GM12878 (cell line): ENCODE results near the gene SPOCD1. TPM values are rescaled to one million over a fixed set of nuclear protein-coding genes. Genes with fewer than 3 reads are reported as not detected.

ENCODE experiments used
- ATAC-seq: fragments of 200-7000 bp; cut with Tn5 transposase; 3 replicates; pipeline ENCODE4 v1.9.1; 2020; ENCODE audit warnings: mild to moderate bottlenecking, moderate library complexity
- BruUV-seq: library from RNA; stranded (reverse); fragments of 400-500 nt; replicated peaks from 2 replicates; lab custom pipeline; 2021; lab: Mats Ljungman, UMichigan
- CTCF ChIA-PET: fragments of 300-600 bp; sonication (Branson Sonifier 250); formaldehyde crosslinking; extraction: SDS; loops from one replicate; lab custom pipeline; 2021; ENCODE audit warnings: inconsistent platforms; lab: Yijun Ruan, JAX
- POLR2A ChIA-PET: fragments of 350-600 bp; formaldehyde crosslinking; extraction: SDS; loops from one replicate; lab custom pipeline; 2021; ENCODE audit warnings: inconsistent platforms; lab: Charles Lee
- RAD21 ChIA-PET: fragments of 300-600 bp; sonication (Branson Sonifier 250); formaldehyde crosslinking; loops from one replicate; lab custom pipeline; 2023; ENCODE audit warnings: antibody characterized with exemption; ENCODE audit not compliant: unreplicated experiment; lab: Charles Lee
- SMC1A ChIA-PET: fragments of 300-600 bp; sonication (Branson Sonifier 250); formaldehyde crosslinking; loops from one replicate; lab custom pipeline; 2023; ENCODE audit not compliant: unreplicated experiment, uncharacterized antibody; lab: Charles Lee
- DNase-seq: peaks from one replicate; pipeline ENCODE4 v3.0.0-alpha.2; 2011; ENCODE audit warnings: low read depth, low spot score
- FAIRE-seq: peaks from 3 replicates; lab custom pipeline; 2011; peaks lifted over from hg19 to GRCh38; lab: Jason Lieb, UNC
- H2AFZ ChIP-seq: 2 replicates; pipeline ENCODE4 v1.6.0; 2011; ENCODE audit warnings: low read depth, low read length, control low read depth; ENCODE audit not compliant: control insufficient read depth
- H3K27ac ChIP-seq: 2 replicates; pipeline ENCODE4 v1.5.1; 2011; ENCODE audit warnings: control low read depth; ENCODE audit not compliant: control insufficient read depth, insufficient read depth
- H3K27me3 ChIP-seq, 2 experiments: replicated peaks in 1 of 2; 2 replicates each; pipeline versions ENCODE4 v1.6.0 to v1.6.1; 2011; ENCODE audit warnings: low read length in 1 of 2; ENCODE audit not compliant: control insufficient read depth in 2 of 2, insufficient read depth in 2 of 2
- H3K36me3 ChIP-seq, 2 experiments: 2 replicates each; pipeline ENCODE4 v1.5.1; 2011; ENCODE audit warnings: low read length in 1 of 2; ENCODE audit not compliant: control insufficient read depth in 2 of 2, insufficient read depth in 2 of 2
- H3K4me1 ChIP-seq: 2 replicates; pipeline ENCODE4 v1.6.1; 2011; ENCODE audit warnings: mild to moderate bottlenecking, low read length, moderate library complexity, mixed read lengths; ENCODE audit not compliant: control insufficient read depth, insufficient read depth
- H3K4me2 ChIP-seq: 2 replicates; pipeline ENCODE4 v1.6.0; 2011; ENCODE audit warnings: control low read depth; ENCODE audit not compliant: control insufficient read depth, insufficient read depth
- H3K4me3 ChIP-seq: fragments of 200-600 bp; sonication (generic); 2 replicates; pipeline ENCODE4 v1.5.1; 2016
- H3K79me2 ChIP-seq: 2 replicates; pipeline ENCODE4 v1.6.0; 2011; ENCODE audit warnings: low read length; ENCODE audit not compliant: control insufficient read depth, insufficient read depth
- H3K9ac ChIP-seq: 2 replicates; pipeline ENCODE4 v1.8.0; 2011; ENCODE audit warnings: low read length, control low read depth, mixed read lengths; ENCODE audit not compliant: control insufficient read depth, insufficient read depth
- H3K9me3 ChIP-seq: replicated peaks from 3 replicates; pipeline ENCODE4 v1.5.1; 2011; ENCODE audit warnings: mild to moderate bottlenecking, low read length; ENCODE audit not compliant: control insufficient read depth, insufficient read depth
- H4K20me1 ChIP-seq: 2 replicates; pipeline ENCODE4 v1.6.0; 2011; ENCODE audit not compliant: control insufficient read depth, insufficient read depth
- CBFB ChIP-seq: IDR thresholded peaks from 2 replicates; pipeline ENCODE4 v1.6.1; 2016; ENCODE audit warnings: antibody characterized with exemption, low read depth
- POLR2AphosphoS5 ChIP-seq: IDR thresholded peaks from 2 replicates; pipeline ENCODE4 v1.6.1; 2011; ENCODE audit warnings: mild to moderate bottlenecking, low read length, inconsistent platforms
- POU2F2 ChIP-seq: IDR thresholded peaks from 3 replicates; pipeline ENCODE4 v1.6.1; 2011; ENCODE audit warnings: low read depth, mild to moderate bottlenecking, low read length, borderline replicate concordance
- WGBS: methylation state at CpG from one replicate; pipeline ENCODE4 v1.1.6; 2016; ENCODE audit warnings: low lambda C conversion rate; ENCODE audit not compliant: insufficient replicate concordance, insufficient coverage; ENCODE audit errors: missing lambda C conversion rate; 5-methylcytosine and 5-hydroxymethylcytosine counted together
- in situ Hi-C: fragments of 300-500 bp; cut with MboI; formaldehyde crosslinking; loops from 9 replicates; pipeline ENCODE4 v1.14.3; 2018; ENCODE audit warnings: mixed read lengths
- intact Hi-C: fragments of 100-400 bp; cut with micrococcal nuclease; formaldehyde crosslinking; loops from one replicate; pipeline ENCODE4 v1.14.2; 2022; ENCODE audit not compliant: unreplicated experiment
- polyA plus RNA-seq, 11 experiments: library from polyadenylated mRNA; depleted of rRNA in 4 of 11; unstranded in 6 of 11; stranded (reverse) in 5 of 11; fragments of >200 nt; fragmentation: Nextera tagmentation in 4 of 11; fragmentation: Illumina TruSeq in 1 of 11; extraction: Ambion mirVana in 4 of 11; extraction: Trizol in 1 of 11; gene quantifications; 1 replicate in 1 of 11; 2 replicates in 10 of 11; pipeline versions ENCODE4 v1.2.1 to v1.2.3, GENCODE V29; 2011 to 2016; ENCODE audit warnings: inconsistent platforms in 2 of 11, missing spikeins in 2 of 11, low read depth in 1 of 11
- total RNA-seq, 4 experiments: library from RNA; depleted of rRNA in 3 of 4; stranded (reverse); fragments of >200 nt in 3 of 4; fragmentation: Illumina TruSeq in 1 of 4; extraction: Trizol in 1 of 4; gene quantifications; 2 replicates each; pipeline versions ENCODE4 v1.2.1 to v1.2.3, GENCODE V29; 2013 to 2021
- TF ChIP-seq, protein P1 (sequence below): fragments of 450-650 bp; IDR thresholded peaks from 2 replicates; pipeline ENCODE4 v1.6.1; 2017; ENCODE audit warnings: mild to moderate bottlenecking, moderate library complexity
- TF ChIP-seq, protein P2 (sequence below): fragments of 450-650 bp; formaldehyde crosslinking; IDR thresholded peaks from 2 replicates; pipeline ENCODE4 v1.4.0; 2022; ENCODE audit warnings: mild to moderate bottlenecking, moderate library complexity
- TF ChIP-seq, protein P3 (sequence below): IDR thresholded peaks from 2 replicates; pipeline ENCODE4 v1.6.1; 2012; ENCODE audit warnings: low read depth, low read length, improper control_type of control experiment
- TF ChIP-seq, protein P4 (sequence below): fragments of 450-650 bp; formaldehyde crosslinking; IDR thresholded peaks from 2 replicates; pipeline ENCODE4 v1.4.0; 2020; ENCODE audit warnings: mild to moderate bottlenecking, moderate library complexity

The SPOCD1 gene
- total and polyA plus RNA-seq, 10 of the 15 experiments (the other 5 are each of a cell fraction or from before 2014, with no cell fraction given): 0.02 to 0.65 (median 0.13) TPM; not detected in 4

DNA sequence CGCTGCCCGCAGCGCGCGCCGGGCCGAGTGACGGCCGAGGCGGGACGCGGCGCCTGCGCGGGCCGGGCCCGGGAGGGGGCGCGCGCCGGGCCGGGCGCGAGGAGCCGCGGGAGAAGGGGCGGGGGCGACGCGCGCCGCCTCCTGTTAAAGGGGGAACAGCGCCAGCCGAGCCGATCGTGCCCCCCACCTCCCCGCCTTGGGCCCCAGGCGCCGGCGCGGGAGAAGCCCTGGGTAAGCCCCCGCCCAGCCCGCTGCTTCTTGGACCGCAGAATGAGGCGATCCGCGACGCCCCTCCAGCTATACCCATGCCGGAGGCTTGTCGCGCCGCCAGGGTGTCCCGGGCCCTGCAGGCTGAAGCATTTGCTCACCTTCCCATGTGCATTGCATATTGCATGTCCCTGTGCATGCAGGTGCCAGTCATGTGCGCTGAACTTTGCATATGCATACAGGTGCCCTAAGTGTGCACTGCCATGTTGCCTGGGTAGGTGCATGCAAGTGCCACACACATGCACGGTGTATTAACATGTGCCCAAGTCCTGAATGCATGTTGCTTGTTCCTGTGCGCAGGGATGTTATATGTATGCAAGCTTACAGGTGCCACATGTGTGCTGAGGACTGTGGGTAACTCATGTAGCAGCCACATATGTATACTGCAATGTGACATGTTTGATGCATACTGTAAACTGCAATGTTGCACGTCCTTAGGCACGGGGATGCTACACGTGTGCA, 51.3 kb downstream of the SPOCD1 start, which contains the start of gene ADGRB2:
ADGRB2 (minus strand) TSS at position 29 of the 729 bp plus-strand sequence. CDS start 7,119 bp downstream, outside the sequence.
- FAIRE-seq (no peak), ATAC-seq (no peak), DNase-seq (no peak)
- SMC1A ChIA-PET: interaction anchor here (0.7 kb wide), 1 partner anchor 102 kb away, joined by 3 read pairs; no protein-coding TSS in a partner anchor
- 5% methylated on average over 52 of the region's 59 CpGs for WGBS
- intact Hi-C loops: no loop called here
- Histone ChIP-seq H3K9me3 (no peaks in the 10 kb centered on the region), H3K27me3 (peaks cover 20 to 26% of the 10 kb centered on the region in 2 experiments), H3K9ac (no peak within 1 kb of the TSS), H2AFZ (no peak within 1 kb of the TSS), H4K20me1 (no peaks in the 10 kb centered on the region), H3K4me1 (peaks cover 8% of the 10 kb centered on the region), H3K36me3 (no peaks in the 10 kb centered on the region), H3K4me2 (peak within 1 kb of the TSS; percentile 81), H3K27ac (no peak within 1 kb of the TSS), H3K4me3 (peak within 1 kb of the TSS; percentile 32; the same call in 1 of the 2 replicates), H3K79me2 (no peaks in the 10 kb centered on the region)
- CTCF ChIA-PET: interaction anchor here (0.7 to 3.2 kb wide), 4 partner anchors 14 to 27 kb away, joined by 3 to 11 read pairs (median 3); no protein-coding TSS in a partner anchor
- POLR2A ChIA-PET: no interaction called here
- RAD21 ChIA-PET: interaction anchor here (2.1 kb wide), 1 partner anchor 25 kb away, joined by 10 read pairs; no protein-coding TSS in a partner anchor
- in situ Hi-C loops: no loop called here
- BruUV-seq: no TSS peak
- TF ChIP-seq, protein P1, sequence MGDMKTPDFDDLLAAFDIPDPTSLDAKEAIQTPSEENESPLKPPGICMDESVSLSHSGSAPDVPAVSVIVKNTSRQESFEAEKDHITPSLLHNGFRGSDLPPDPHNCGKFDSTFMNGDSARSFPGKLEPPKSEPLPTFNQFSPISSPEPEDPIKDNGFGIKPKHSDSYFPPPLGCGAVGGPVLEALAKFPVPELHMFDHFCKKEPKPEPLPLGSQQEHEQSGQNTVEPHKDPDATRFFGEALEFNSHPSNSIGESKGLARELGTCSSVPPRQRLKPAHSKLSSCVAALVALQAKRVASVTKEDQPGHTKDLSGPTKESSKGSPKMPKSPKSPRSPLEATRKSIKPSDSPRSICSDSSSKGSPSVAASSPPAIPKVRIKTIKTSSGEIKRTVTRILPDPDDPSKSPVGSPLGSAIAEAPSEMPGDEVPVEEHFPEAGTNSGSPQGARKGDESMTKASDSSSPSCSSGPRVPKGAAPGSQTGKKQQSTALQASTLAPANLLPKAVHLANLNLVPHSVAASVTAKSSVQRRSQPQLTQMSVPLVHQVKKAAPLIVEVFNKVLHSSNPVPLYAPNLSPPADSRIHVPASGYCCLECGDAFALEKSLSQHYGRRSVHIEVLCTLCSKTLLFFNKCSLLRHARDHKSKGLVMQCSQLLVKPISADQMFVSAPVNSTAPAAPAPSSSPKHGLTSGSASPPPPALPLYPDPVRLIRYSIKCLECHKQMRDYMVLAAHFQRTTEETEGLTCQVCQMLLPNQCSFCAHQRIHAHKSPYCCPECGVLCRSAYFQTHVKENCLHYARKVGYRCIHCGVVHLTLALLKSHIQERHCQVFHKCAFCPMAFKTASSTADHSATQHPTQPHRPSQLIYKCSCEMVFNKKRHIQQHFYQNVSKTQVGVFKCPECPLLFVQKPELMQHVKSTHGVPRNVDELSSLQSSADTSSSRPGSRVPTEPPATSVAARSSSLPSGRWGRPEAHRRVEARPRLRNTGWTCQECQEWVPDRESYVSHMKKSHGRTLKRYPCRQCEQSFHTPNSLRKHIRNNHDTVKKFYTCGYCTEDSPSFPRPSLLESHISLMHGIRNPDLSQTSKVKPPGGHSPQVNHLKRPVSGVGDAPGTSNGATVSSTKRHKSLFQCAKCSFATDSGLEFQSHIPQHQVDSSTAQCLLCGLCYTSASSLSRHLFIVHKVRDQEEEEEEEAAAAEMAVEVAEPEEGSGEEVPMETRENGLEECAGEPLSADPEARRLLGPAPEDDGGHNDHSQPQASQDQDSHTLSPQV: no peak
- TF ChIP-seq, protein P2, sequence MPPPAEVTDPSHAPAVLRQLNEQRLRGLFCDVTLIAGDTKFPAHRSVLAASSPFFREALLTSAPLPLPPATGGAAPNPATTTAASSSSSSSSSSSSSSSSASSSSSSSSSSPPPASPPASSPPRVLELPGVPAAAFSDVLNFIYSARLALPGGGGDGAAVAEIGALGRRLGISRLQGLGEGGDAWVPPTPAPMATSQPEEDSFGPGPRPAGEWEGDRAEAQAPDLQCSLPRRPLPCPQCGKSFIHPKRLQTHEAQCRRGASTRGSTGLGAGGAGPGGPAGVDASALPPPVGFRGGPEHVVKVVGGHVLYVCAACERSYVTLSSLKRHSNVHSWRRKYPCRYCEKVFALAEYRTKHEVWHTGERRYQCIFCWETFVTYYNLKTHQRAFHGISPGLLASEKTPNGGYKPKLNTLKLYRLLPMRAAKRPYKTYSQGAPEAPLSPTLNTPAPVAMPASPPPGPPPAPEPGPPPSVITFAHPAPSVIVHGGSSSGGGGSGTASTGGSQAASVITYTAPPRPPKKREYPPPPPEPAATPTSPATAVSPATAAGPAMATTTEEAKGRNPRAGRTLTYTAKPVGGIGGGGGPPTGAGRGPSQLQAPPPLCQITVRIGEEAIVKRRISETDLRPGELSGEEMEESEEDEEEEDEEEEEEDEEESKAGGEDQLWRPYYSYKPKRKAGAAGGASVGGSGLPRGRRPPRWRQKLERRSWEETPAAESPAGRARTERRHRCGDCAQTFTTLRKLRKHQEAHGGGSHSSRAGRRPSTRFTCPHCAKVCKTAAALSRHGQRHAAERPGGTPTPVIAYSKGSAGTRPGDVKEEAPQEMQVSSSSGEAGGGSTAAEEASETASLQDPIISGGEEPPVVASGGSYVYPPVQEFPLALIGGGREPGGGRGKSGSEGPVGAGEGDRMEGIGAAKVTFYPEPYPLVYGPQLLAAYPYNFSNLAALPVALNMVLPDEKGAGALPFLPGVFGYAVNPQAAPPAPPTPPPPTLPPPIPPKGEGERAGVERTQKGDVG (CRISPR knock-in tag): no peak
- peak; percentile 63; the same call in 1 of the 3 replicates for TF ChIP-seq POU2F2
- TF ChIP-seq, protein P3, sequence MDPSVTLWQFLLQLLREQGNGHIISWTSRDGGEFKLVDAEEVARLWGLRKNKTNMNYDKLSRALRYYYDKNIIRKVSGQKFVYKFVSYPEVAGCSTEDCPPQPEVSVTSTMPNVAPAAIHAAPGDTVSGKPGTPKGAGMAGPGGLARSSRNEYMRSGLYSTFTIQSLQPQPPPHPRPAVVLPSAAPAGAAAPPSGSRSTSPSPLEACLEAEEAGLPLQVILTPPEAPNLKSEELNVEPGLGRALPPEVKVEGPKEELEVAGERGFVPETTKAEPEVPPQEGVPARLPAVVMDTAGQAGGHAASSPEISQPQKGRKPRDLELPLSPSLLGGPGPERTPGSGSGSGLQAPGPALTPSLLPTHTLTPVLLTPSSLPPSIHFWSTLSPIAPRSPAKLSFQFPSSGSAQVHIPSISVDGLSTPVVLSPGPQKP: no peak
- TF ChIP-seq, protein P4, sequence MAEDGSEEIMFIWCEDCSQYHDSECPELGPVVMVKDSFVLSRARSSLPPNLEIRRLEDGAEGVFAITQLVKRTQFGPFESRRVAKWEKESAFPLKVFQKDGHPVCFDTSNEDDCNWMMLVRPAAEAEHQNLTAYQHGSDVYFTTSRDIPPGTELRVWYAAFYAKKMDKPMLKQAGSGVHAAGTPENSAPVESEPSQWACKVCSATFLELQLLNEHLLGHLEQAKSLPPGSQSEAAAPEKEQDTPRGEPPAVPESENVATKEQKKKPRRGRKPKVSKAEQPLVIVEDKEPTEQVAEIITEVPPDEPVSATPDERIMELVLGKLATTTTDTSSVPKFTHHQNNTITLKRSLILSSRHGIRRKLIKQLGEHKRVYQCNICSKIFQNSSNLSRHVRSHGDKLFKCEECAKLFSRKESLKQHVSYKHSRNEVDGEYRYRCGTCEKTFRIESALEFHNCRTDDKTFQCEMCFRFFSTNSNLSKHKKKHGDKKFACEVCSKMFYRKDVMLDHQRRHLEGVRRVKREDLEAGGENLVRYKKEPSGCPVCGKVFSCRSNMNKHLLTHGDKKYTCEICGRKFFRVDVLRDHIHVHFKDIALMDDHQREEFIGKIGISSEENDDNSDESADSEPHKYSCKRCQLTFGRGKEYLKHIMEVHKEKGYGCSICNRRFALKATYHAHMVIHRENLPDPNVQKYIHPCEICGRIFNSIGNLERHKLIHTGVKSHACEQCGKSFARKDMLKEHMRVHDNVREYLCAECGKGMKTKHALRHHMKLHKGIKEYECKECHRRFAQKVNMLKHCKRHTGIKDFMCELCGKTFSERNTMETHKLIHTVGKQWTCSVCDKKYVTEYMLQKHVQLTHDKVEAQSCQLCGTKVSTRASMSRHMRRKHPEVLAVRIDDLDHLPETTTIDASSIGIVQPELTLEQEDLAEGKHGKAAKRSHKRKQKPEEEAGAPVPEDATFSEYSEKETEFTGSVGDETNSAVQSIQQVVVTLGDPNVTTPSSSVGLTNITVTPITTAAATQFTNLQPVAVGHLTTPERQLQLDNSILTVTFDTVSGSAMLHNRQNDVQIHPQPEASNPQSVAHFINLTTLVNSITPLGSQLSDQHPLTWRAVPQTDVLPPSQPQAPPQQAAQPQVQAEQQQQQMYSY (CRISPR knock-in tag): no peak
- no peak for TF ChIP-seq POLR2AphosphoS5
- no peak for TF ChIP-seq CBFB
